SK-N-SH (cell line): ENCODE measurements around the gene TTC7B. TPM values are rescaled to one million over a fixed set of nuclear protein-coding genes. Genes with fewer than 3 reads are reported as not detected.

Experiments used
- CTCF ChIA-PET: fragments of 300-600, 350-600 bp; formaldehyde crosslinking; extraction: SDS; loops from one replicate; lab custom pipeline; 2021; lab: Yijun Ruan, JAX
- POLR2A ChIA-PET: fragments of 350-600 bp; sonication (Branson Sonifier 250); formaldehyde crosslinking; extraction: SDS; loops from one replicate; lab custom pipeline; 2020; ENCODE audit warnings: antibody characterized with exemption, inconsistent platforms; lab: Yijun Ruan, JAX
- DNase-seq: peaks from one replicate; pipeline ENCODE4 v3.0.0; 2012
- H2AFZ ChIP-seq: fragments of 200-600 bp; sonication (generic); 2 replicates; pipeline ENCODE4 v1.8.1; 2016; ENCODE audit warnings: antibody characterized with exemption, mild to moderate bottlenecking, low read depth
- H3F3A ChIP-seq: fragments of 200-600 bp; sonication (generic); replicated peaks from 2 replicates; pipeline ENCODE3; 2016; ENCODE audit warnings: antibody characterized with exemption, mild to moderate bottlenecking; ENCODE audit not compliant: insufficient read depth
- H3K27ac ChIP-seq, 2 experiments: fragments of 200-500 bp in 1 of 2; fragments of 200-600 bp in 1 of 2; sonication (Bioruptor generic) in 1 of 2; sonication (generic), shearing (Covaris generic) in 1 of 2; 2 replicates each; pipeline versions ENCODE4 v1.5.1 to v1.6.1; 2014 to 2016; ENCODE audit warnings: low read depth in 2 of 2, inconsistent platforms in 1 of 2, low read length in 1 of 2, mild to moderate bottlenecking in 1 of 2, mixed read lengths in 1 of 2
- H3K27me3 ChIP-seq: fragments of 200-600 bp; sonication (generic), shearing (Covaris generic); 2 replicates; pipeline ENCODE4 v1.6.1; 2016; ENCODE audit warnings: mixed run types; ENCODE audit not compliant: insufficient read depth
- H3K36me3 ChIP-seq, 2 experiments: fragments of 200-500 bp in 1 of 2; fragments of 200-600 bp in 1 of 2; sonication (Bioruptor generic) in 1 of 2; sonication (generic) in 1 of 2; replicated peaks in 1 of 2; 2 replicates each; pipeline versions ENCODE3 to v1.5.1; 2014 to 2016; ENCODE audit warnings: low read length in 1 of 2, mild to moderate bottlenecking in 1 of 2; ENCODE audit not compliant: insufficient read depth in 2 of 2, control insufficient read depth in 1 of 2
- H3K4me1 ChIP-seq, 2 experiments: fragments of 200-500 bp in 1 of 2; fragments of 200-600 bp in 1 of 2; sonication (Bioruptor generic) in 1 of 2; sonication (generic), shearing (Covaris generic) in 1 of 2; 2 replicates each; pipeline versions ENCODE4 v1.5.1 to v1.6.1; 2014 to 2016; ENCODE audit warnings: low read depth in 1 of 2, low read length in 1 of 2, mixed run types in 1 of 2; ENCODE audit not compliant: insufficient read depth in 2 of 2, control insufficient read depth in 1 of 2
- H3K4me2 ChIP-seq: fragments of 200-600 bp; sonication (generic), shearing (Covaris generic); 2 replicates; pipeline ENCODE4 v1.6.1; 2017; ENCODE audit warnings: mixed run types
- H3K4me3 ChIP-seq, 2 experiments: fragments of 200-500 bp in 1 of 2; fragments of 200-600 bp in 1 of 2; sonication (Bioruptor generic) in 1 of 2; sonication (generic), shearing (Covaris generic) in 1 of 2; 2 replicates each; pipeline versions ENCODE4 v1.5.1 to v1.8.1; 2014 to 2016; ENCODE audit warnings: low read depth in 2 of 2, inconsistent platforms in 1 of 2, low read length in 1 of 2, mild to moderate bottlenecking in 1 of 2, mixed read lengths in 1 of 2, moderate library complexity in 1 of 2
- H3K79me2 ChIP-seq: fragments of 200-600 bp; sonication (generic); 2 replicates; pipeline ENCODE4 v1.8.1; 2017; ENCODE audit warnings: mild to moderate bottlenecking; ENCODE audit not compliant: insufficient read depth
- H3K9ac ChIP-seq: fragments of 200-600 bp; sonication (generic); 2 replicates; pipeline ENCODE4 v1.6.1; 2017; ENCODE audit warnings: mixed run types
- H3K9me2 ChIP-seq: fragments of 200-600 bp; sonication (generic); 2 replicates; pipeline ENCODE4 v1.6.1; 2017; ENCODE audit warnings: mixed run types
- H3K9me3 ChIP-seq: fragments of 200-600 bp; sonication (generic); 2 replicates; pipeline ENCODE4 v1.6.1; 2017; ENCODE audit warnings: mixed run types, mild to moderate bottlenecking, moderate library complexity
- H4K20me1 ChIP-seq: fragments of 200-600 bp; sonication (generic); 2 replicates; pipeline ENCODE4 v1.6.1; 2017; ENCODE audit warnings: mild to moderate bottlenecking, mixed run types; ENCODE audit not compliant: insufficient read depth
- CHD2 ChIP-seq: fragments of 150-350 bp; IDR thresholded peaks from 2 replicates; pipeline ENCODE4 v1.6.1; 2018; ENCODE audit warnings: low read length; ENCODE audit not compliant: partially characterized antibody
- ELF1 ChIP-seq: IDR thresholded peaks from 2 replicates; pipeline ENCODE4 v1.4.0; 2012
- FOSL2 ChIP-seq: IDR thresholded peaks from 2 replicates; pipeline ENCODE4 v1.4.0; 2012; ENCODE audit warnings: low read depth, mild to moderate bottlenecking, moderate library complexity, borderline replicate concordance
- FOXJ3 ChIP-seq: sonication (generic); formaldehyde crosslinking; IDR thresholded peaks from 2 replicates; pipeline ENCODE4 v1.5.1; 2020; ENCODE audit warnings: mild to moderate bottlenecking, missing genetic modification reagents
- FOXM1 ChIP-seq: IDR thresholded peaks from 2 replicates; pipeline ENCODE4 v1.4.0; 2012; ENCODE audit warnings: low read depth, mild to moderate bottlenecking
- IRF3 ChIP-seq: fragments of 150-350 bp; IDR thresholded peaks from 2 replicates; pipeline ENCODE4 v1.6.1; 2016; ENCODE audit warnings: mild to moderate bottlenecking, low read depth, low read length
- JUND ChIP-seq: IDR thresholded peaks from 2 replicates; pipeline ENCODE4 v1.4.0; 2012
- MEF2A ChIP-seq: IDR thresholded peaks from 2 replicates; pipeline ENCODE4 v1.4.0; 2012; ENCODE audit warnings: low read depth, borderline replicate concordance
- MXI1 ChIP-seq: IDR thresholded peaks from 2 replicates; pipeline ENCODE4 v1.6.1; 2012; ENCODE audit warnings: mild to moderate bottlenecking, low read depth, low read length, improper control_type of control experiment
- NRF1 ChIP-seq: IDR thresholded peaks from 2 replicates; pipeline ENCODE4 v1.6.1; 2012; ENCODE audit warnings: low read depth, mild to moderate bottlenecking, low read length
- POLR2AphosphoS5 ChIP-seq: IDR thresholded peaks from 2 replicates; pipeline ENCODE4 v1.6.1; 2012; ENCODE audit warnings: low read depth, low read length
- RAD21 ChIP-seq: IDR thresholded peaks from 2 replicates; pipeline ENCODE4 v1.6.1; 2012; ENCODE audit warnings: mild to moderate bottlenecking, low read length
- RCOR1 ChIP-seq: fragments of 150-350 bp; IDR thresholded peaks from 2 replicates; pipeline ENCODE4 v1.6.1; 2017; ENCODE audit warnings: antibody characterized with exemption, low read length
- RFX5 ChIP-seq: IDR thresholded peaks from 2 replicates; pipeline ENCODE4 v1.6.1; 2012; ENCODE audit warnings: mild to moderate bottlenecking, improper control_type of control experiment, low read length
- SMC3 ChIP-seq: IDR thresholded peaks from 2 replicates; pipeline ENCODE4 v1.6.1; 2012; ENCODE audit warnings: low read depth, low read length, improper control_type of control experiment
- TCF12 ChIP-seq: IDR thresholded peaks from 2 replicates; pipeline ENCODE4 v1.4.0; 2012
- TEAD4 ChIP-seq: IDR thresholded peaks from 2 replicates; pipeline ENCODE4 v1.4.0; 2012; ENCODE audit warnings: mild to moderate bottlenecking, borderline replicate concordance; ENCODE audit not compliant: insufficient read depth
- USF1 ChIP-seq: IDR thresholded peaks from 2 replicates; pipeline ENCODE4 v1.4.0; 2012; ENCODE audit warnings: low read depth, borderline replicate concordance
- USF2 ChIP-seq: fragments of 150-350 bp; IDR thresholded peaks from 2 replicates; pipeline ENCODE4 v1.6.1; 2017; ENCODE audit warnings: antibody characterized with exemption, low read length, low read depth, borderline replicate concordance
- YY1 ChIP-seq: IDR thresholded peaks from 2 replicates; pipeline ENCODE4 v1.4.0; 2012; ENCODE audit warnings: low read depth, mild to moderate bottlenecking
- WGBS: methylation state at CpG from one replicate; pipeline ENCODE4 v1.1.6; 2017; ENCODE audit warnings: low lambda C conversion rate; 5-methylcytosine and 5-hydroxymethylcytosine counted together
- polyA plus RNA-seq, 3 experiments: library from polyadenylated mRNA; depleted of rRNA; stranded (reverse); fragments of >200 nt; gene quantifications; 2 replicates each; pipeline ENCODE4 v1.2.3, GENCODE V29; 2012

The TTC7B gene
- polyA plus RNA-seq, 1 of the 3 experiments (the other 2 are of a cell fraction): 43.1 TPM

- no peak overlapping the region for H2AFZ ChIP-seq
- no peaks in the 10 kb centered on the region for H4K20me1 ChIP-seq
- no peaks in the 10 kb centered on the region for H3K36me3 ChIP-seq
- H3K27me3 ChIP-seq: no peaks in the 10 kb centered on the region
- no peak overlapping the region for H3K9ac ChIP-seq
- H3K27ac ChIP-seq: peak overlapping the region in 1 of 2 experiments; percentile 94; a peak in 2 of 4 replicates
- H3K4me2 ChIP-seq: no peak overlapping the region
- CTCF ChIA-PET: interaction anchor here (0.6 to 2.5 kb wide), 6 partner anchors 91 to 213 kb away, joined by 3 to 9 read pairs (median 4); no protein-coding TSS in a partner anchor
- TF ChIP-seq POLR2AphosphoS5 (no peak), FOXJ3 (CRISPR knock-in tag) (no peak), SMC3 (no peak), TCF12 (no peak), NRF1 (no peak), MEF2A (no peak), RAD21 (no peak), RCOR1 (no peak), CHD2 (no peak), ELF1 (no peak), YY1 (no peak), USF1 (no peak), USF2 (no peak), FOSL2 (no peak), FOXM1 (no peak), RFX5 (no peak), JUND (no peak), IRF3 (no peak), MXI1 (no peak), TEAD4 (no peak)
- TF ChIP-seq, all 33 proteins: peak for 0
- Histone ChIP-seq H3F3A (peaks cover 8% of the 10 kb centered on the region), H3K9me3 (no peaks in the 10 kb centered on the region), H3K9me2 (no peaks in the 10 kb centered on the region), H3K79me2 (no peaks in the 10 kb centered on the region), H3K4me1 (peaks cover 11 to 77% of the 10 kb centered on the region in 2 experiments), H3K4me3 (no peak overlapping the region)
- DNase-seq: no peak
- WGBS: 100% methylated on average over 2 of the region's 9 CpGs
- POLR2A ChIA-PET: interaction anchor here (0.7 to 3.3 kb wide), 6 partner anchors 9 to 149 kb away, joined by 3 to 14 read pairs (median 8); partner anchors contain the start of gene CALM1
Measured at GRCh38 chr14:90546767-90547166, 269.5 kb downstream of the TTC7B start.
